Stimulated activated CD4-positive, alpha-beta T cell treated with anti-CD3 and anti-CD28 coated beads, TNF-alpha, amount 100 ng/mL, for 24 hours (primary cell): ENCODE measurements around the gene SNRNP40.
"Not testable (repeated sequence)": the region's sequence is repeated elsewhere in the genome, so short reads cannot be mapped to it uniquely, and the experiment has no call there.

Experiments
- DNase-seq, 3 experiments: peaks; one replicate each; pipeline ENCODE4 v3.0.0-alpha.2; 2020; ENCODE audit warnings: low read depth in 3 of 3

The SNRNP40 gene

DNA sequence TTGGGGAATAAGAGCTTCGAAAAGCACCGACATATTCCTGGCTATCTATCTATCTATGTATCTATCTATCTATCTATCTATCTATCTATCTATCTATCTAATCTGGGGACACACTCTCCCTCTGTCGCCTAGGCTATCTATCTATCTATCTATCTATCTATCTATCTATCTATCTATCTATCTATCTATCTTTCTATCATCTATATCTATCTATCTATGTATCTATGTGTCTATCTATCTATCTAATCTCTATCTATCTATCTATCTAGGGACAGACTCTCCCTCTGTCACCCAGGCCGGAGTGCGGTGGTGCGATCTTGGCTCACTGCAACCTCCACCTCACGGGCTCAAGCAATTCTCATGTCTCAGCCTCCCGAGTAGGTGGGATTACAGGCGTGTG lies 14.2 kb downstream of the SNRNP40 start:
- DNase-seq, result not testable (repeated sequence)

DNA sequence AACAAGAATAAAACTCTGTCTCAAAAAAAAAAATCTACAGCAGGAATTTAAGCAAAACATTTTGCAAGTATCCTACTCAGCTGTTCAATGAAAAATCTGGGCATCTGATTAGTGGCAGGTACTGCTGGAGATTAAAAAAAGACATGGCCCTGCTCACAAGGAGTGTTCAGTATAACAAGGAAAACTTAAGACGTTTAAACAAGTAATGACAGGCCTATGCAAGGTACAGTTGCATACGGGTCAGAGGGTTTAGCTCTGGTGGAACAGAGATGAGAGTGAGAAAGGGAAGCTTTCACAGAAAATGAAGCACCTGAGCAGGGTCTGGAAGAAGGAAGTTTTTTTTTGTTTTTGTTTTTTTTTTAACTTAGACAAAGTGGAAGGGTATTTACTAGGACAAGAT lies 23.0 kb downstream of the SNRNP40 start:
- no peak for DNase-seq

DNA sequence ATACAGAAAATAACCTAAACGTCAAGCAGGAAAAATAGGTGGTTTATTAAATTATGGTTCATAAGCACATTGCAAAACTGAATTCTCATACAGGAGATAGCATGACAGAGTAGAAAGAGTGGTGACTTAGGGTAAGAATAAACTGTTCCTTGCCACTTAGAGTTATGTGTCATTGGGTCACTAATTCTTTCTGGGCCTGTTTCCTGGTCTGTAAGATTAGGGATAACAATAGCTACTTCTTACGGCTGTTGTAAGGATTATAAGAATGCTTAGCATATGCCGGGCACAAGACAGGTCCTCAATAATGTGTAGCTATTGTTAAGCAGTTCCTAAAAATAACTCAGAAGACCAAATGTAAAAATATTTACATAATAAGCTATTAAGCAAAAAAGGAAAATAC lies 24.2 kb downstream of the SNRNP40 start:
- no peak for DNase-seq

DNA sequence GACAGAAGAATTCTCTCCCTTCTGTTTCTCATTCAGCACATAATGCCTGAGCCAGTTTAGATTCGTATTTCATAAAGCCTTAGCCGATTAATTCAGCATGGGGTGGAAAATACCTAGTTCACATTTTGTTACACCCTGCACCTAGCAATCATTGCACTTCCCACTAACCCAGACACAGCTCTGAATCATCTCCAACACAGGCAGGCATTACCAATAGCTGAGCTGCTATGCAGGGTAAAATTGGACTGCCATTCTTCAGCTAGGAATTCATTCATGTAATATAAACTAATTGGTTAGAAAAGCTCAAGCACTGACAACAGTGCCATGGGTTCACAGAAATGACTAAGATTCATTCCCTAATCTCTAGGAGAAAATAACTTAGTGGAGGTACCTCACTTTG lies 30.0 kb downstream of the SNRNP40 start:
- DNase-seq, result no peak

DNA sequence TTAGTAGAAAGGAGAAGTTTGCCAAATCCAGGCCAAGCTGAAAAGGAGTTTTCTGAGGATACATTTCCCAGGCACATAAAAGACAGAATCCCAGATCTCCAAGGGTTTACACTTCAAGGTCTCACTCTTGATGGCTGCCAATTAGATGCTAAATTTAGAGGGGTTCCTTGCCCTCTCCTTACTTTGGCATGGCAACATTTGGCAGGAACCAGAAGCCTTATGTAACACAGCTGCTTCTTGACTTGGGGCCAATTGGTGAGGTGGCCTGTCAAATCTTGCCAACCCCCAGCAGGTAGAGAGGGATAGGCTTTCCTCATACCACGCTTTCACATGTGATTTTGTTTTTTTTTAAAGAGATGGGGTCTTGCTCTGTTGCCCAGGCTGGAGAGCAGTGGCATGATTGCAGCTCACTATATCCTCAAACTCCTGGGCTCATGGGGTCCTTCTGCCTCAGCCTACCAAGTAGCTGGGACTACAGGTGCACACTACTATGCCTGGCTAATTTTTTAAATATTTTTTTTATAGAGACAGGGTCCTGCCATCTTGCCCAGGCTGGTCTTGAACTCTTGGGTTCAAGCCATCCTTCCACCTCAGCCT lies 31.7 kb downstream of the SNRNP40 start:
- DNase-seq, result no peak

DNA sequence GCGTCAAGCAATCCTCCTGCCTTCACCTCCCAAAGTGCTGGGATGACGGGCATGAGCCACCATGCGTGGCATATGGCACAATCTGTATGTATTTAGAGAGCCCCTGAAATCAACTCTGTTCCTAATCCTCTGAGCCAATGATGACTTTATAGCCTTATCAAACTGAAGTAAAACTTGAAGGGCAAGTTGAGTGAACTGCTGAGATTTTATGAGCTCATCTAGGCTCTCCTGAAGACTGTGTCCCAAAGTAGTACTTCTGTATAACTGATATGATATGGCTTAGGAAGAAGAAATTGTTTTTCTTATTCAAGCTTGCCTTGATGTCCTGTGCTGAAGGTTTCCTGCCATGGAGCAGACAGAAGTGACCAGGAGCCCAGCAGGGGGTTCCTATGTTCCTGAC lies 33.2 kb downstream of the SNRNP40 start:
- no peak for DNase-seq

DNA sequence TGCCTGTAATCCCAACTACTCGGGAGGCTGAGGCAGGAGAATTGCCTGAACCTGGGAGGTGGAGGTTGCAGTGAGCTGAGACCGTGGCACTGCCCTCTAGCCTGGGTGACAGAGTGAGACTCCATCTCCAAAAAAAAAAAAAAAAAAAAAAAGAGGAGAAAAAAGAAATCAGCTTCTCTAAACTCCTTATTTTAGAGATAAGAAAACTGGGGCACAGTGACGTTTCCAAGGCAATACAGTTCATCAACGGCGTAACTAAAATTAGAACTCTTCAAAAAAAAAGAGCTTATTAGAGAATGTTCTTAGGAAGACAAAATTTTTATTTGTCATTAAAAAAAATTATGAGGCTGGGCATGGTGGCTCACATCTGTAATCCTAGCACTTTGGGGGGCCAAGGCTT lies 34.2 kb downstream of the SNRNP40 start:
- DNase-seq, result not testable (repeated sequence)

DNA sequence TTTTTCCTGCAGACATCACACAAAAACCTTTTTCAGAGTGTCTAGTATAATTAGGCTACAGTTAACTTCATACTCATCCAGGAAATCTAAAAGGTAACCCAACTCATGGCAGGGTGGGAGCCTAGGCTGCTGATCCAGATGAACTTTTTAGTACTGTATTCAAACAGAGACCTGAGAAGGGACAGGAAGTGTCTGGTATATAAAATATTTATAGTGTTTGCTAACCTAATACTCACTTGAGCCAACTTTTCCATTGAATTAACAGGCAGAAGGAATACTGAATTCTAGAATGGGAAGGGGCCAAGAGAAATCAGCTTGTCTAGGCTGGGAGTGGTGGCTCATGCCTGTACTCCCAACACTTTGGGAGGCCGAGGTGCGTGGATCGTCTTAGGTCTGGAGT lies 34.7 kb downstream of the SNRNP40 start:
- DNase-seq, result no peak

DNA sequence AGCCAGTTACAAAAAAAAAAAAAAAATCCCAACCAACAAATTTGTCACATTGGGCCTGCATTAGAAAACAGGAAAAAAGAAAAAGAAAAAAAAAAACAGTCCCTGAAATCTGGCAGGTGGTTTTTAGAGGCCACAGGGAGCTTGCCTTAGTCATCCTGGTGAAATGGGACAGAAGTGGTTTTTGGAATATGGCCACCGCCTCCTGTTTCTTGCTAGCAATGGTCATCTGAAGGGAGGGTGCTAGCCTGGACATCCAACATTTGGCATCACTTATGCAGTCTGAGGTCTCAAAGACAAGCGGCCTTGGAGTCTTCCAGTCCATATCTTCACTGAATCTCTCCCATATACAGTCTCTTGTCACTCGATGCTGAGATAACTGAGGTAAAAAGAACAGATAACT lies 36.8 kb downstream of the SNRNP40 start:
- no peak for DNase-seq

DNA sequence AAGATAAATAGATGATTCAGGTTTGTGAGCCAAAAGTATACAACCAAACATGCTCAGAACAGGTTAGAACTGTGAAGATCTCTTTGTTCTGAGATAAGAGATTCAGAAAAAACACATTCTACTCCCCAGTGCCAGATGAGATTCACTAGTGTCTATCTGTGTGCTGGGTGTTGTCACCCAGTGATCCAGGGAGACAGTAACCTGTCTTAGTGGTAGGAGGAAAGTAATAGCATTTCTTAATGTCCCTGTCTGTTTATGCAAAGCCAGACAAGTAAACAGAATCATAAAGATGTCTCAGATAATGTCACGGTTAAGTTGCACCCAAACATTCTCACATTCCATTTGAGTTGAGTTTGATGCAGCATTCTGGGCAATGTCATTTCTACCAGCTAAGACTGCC lies 38.0 kb downstream of the SNRNP40 start:
- DNase-seq, result no peak

DNA sequence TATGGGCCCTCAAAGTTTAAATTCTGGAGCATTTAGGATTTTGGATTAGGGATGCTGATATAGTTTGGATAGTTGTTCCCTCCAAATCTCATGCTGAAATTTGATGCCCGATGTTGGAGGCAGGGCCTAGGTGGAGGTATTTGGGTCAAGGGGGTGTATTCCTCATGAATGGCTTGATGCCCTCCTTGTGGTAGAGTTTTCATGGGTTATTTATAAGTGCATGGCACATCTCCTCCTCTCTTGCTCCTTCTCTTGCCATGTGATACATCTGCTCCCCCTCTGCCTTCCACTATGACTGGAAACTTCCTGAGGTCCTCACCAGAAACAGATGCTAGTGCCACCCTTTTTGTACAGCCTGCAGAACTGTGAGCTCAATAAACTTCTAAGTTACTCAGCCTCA lies 39.4 kb downstream of the SNRNP40 start:
- DNase-seq, result no peak

DNA sequence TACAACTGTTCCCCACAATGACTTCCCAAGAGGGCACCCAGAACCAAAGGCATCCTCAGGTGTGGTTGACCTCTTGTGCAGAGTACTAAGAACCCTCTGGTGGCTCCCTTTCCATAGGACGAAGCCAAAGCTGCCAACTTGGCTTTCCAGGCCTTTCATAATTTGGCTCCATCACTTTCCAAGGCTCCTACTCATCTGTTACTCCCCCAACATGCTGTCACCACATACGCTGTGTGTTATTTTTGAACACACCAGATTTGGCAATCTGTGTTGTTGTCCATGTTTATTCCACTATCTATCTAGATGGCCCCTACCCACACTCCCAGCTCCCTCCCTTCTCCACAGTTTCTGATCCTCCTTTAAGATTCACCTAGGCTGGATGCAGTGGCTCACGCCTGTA lies 46.7 kb downstream of the SNRNP40 start:
- DNase-seq, result no peak

DNA sequence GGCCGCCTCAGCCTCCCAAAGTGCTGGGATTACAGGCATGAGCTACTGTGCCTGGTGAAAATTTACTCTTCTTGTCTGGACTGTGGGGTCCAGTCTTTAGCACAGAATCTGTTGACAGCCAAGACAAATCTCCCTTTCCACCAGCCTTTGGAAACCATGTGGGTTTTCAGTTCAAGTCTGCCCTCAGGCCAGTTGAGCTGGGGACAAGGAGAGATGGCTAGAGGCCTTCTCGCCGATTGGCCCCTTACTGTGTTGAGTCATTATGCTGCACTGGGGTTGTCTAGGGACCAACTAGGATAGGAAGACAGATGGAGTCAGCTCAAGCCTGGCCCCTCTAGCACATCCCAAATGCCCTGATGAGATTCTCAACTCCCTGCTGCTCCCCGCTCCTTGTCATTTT lies 48.3 kb downstream of the SNRNP40 start:
- no peak for DNase-seq

DNA sequence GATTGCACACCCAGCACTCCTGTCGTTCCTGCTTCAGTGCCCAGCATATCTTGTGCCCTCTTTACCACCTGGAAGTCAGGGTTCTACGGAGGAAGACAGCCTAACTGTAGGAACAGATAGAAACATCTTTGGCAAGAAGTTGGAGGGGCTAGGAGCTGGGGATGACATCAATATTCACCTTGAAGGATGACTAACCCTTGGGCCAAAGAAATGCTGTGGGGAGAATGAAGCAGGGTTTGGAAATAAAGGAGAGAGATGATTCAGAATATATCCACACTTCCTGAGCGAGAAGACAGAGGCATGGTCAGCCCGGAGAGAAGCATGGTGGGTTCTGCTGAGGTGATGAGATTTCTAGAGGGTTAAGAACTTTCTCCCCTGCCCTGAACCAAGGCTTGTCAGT lies 52.3 kb downstream of the SNRNP40 start:
- no peak for DNase-seq

DNA sequence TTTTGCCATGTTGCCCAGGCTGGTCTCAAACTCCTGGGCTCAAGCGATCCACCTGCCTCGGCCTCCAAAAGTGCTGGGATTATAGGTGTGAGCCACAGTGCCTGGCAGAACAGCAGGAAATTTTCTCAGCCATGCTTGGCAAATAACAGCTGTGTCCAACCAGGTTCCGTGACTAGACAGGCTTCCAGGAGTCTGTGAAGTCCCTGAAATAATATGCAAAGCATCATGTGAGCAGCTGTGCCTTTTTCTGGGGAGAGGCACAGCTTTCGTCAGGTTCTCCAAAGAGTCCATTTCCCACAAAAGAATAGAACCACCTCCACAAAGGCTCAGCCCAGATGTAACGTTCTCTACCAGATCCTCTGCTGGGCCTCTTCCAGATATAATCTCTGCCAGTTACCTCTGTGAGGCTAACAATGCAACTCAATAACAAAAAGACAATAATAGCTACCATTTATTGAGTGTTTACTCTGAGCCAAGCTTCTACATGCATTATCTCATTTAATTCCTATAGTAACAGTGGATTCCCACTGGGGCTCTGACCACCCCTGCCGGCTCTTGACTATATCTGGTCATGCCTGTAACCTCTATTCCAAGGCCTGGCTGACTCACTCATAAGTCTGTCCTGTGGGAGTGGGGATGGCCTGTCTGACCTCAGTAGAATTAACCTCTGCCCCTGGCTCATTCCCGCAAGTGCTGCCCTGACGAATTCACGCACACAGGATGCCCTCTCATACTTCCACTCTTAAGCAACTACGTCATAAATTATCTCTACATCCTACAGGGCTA lies 52.9 kb downstream of the SNRNP40 start:
- DNase-seq, result no peak

DNA sequence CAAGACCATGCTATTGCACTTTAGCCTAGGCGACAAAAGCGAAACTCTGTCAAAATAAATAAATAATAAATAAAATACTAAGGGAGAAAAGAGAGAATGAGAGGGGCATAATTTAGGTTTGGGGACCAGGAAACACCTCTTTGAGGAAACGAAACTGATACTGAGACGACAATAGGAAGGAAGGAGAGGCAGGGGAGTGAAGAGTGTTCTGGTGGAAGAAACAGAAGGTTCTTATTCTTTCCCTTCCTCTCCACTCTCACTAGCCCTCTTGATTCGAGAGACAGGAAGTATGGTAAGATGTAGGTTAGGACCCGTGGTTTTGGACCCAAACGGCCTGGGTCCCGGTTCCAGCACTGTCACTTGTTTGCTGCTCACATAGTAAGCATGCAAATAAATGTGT lies 55.3 kb downstream of the SNRNP40 start:
- DNase-seq, result no peak

DNA sequence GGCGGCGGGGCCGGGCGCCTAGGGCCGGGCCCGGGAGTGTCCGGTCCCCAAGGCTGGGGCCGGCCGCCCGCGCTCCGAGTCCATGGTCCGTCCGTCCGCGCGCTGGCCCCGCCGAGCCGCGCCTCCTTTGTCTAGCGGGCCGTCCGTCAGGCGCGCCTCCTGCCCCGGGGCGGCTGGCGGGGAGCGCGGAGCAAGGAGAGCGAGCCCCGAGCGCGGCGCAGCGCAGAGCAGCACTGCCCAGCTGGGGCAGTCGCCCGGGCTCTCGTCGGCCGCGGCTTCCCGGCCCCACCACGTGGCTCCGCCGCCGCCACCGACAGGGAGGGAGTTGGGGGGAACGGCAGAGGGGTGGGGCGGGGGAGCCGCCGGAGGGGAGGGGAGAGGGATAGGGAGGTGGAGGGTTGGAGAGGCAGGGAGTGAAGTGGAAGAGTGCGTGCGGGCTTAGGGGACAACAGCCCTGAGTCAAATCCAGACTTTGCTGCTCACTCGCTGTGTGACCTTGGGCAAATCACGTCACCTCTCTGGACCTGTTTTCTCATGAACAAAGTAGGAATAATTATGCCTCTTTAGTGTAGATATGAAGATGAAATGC lies 56.8 kb downstream of the SNRNP40 start, which contains the start of gene NKAIN1:
Gene NKAIN1, minus strand, starts transcription at position 235 of the 589 bp plus-strand sequence. CDS start 340 bp downstream, outside the sequence.
- no peak for DNase-seq

DNA sequence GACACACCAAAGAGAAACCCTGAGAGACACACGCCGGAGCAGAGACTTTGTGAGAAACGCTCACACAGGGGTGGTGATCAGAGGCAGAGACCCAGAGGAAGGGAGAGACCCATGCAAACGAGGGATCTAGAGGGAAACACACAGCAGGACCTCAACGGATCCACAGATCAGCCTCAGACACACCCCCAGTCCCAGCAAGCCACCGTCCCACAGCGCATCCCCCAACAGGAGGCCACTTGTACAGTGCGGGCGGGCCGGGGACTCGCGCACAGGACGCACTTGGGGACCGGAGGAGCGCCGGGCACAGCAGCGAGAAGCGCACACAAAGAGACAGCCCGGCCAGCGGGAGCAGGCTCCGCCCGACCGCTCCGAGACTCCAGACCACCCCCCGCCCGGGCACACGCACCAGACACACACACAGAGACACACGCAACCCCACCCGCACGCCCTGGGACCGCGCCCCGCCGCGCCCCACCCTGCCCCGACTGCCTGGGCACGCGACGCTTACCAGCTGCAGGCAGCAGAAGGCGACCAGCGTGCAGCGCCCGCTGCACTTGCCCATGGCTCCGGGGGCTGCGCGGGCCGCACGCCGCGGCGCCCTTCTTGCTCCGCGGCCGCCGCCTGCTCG lies 57.5 kb downstream of the SNRNP40 start:
- no peak for DNase-seq

DNA sequence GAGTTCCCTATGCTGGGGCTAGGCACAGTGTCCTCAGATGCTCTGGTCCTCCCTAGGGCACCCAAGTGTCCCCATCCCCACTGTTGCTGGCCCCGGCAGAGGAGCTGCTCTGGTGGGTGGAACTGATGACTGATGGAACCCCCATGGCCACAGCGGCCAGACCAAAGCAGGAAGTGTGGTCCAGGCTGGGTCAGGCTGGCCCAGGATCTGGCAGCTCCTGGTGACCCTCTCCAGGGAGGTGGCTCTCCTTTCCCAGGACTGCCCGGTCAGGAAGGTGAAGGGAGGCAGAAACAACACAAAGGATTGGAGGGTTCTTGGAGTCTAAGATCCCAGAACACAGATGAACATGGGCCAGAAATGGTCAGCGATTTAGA lies 58.0 kb downstream of the SNRNP40 start:
- no peak for DNase-seq

DNA sequence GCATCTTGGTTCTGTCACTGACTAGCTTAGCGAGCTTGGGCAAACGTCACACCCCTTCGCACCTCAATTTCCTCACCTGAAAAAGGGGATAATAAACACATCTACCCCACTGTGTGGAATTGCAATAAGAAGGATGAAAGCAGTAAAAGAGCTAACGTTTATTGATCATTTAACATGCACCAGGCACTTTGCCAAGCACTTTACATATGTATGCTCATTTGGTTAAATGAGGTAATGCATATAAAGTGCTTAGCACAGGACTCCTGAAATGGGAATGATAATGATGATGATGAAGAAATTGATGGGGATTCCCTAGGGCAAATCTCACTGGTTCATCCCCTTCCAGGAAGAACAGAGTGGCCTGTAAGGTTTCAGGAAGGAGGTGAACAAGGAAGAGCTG lies 61.7 kb downstream of the SNRNP40 start:
- DNase-seq, result no peak

DNA sequence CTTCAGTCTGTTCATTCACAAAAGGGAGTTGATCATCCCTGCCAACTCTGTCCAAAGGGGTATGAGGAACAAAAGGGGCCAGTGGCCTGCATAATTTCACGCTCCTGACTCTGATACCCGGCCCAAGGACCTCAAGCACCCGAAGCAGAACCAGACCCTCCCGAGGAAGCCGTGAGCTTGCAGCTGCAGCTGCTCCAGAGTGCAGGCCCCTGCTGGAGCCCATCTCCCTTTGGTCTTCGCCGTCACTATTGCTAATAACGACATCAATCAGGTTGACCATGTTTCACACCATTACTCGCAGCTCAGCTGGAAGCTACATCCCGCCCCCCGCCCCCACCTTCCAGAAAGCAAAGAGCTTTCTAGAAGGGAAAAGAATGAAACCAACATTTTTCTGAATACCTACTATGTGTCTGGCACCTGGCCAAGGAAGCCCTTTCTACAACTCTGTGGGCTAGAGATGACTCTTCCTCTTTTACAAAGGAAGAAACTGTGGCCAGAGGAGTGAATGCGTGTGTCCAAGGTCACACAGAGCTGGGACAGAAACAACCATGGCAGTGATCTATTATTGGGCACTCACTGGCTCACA lies 62.4 kb downstream of the SNRNP40 start:
- no peak for DNase-seq

DNA sequence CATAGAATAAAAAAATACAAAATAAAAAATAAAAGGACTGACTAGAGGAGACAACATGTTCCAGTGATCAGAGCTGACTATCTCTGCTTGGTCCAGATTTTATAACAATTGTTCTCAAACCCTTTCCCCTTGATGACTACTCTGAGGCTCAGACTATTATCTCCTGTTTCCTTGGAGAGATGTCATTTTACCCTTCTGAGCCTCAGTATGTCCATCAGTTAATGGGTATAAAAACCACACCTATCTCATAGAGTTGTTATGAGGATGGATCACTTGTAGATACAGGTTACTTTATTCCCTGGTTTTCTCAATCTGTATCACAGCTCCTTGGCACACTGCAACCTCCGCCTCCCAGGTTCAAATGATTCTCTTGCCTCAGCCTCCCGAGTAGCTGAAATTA lies 63.9 kb downstream of the SNRNP40 start:
- DNase-seq, result no peak
